Measurements from ENCODE around the gene KHNYN.
"Not testable (repeated sequence)": the region's sequence is repeated elsewhere in the genome, so short reads cannot be mapped to it uniquely, and the experiment has no call there.

GRCh38 chr14:24470450-24470849, 40.7 kb downstream of the KHNYN start:
- TF ChIP-seq EP300, POLR2A, CTCF (IDR thresholded peaks at IDR 0.05): not testable (repeated sequence)

All from ovary (tissue), 3 donors.